ENCODE data around the gene PIF1.

The PIF1 gene

GRCh38 chr15:64780600-64781156 lies 44.8 kb downstream of the PIF1 start:
- H3K4me1 ChIP-seq (ENCODE audit: low read depth, poor library complexity, severe bottlenecking) = no peaks in the 10 kb centered on the region
- no peak overlapping the region for H3K27ac ChIP-seq

GRCh38 chr15:64779630-64780029 lies 45.8 kb downstream of the PIF1 start:
- Histone ChIP-seq H3K27me3 (ENCODE audit: insufficient read depth, low read depth) (no peaks in the 10 kb centered on the region), H3K4me1 (ENCODE audit: low read depth, poor library complexity, severe bottlenecking) (no peaks in the 10 kb centered on the region), H2AFZ (ENCODE audit: low read depth) (no peak overlapping the region), H3K4me2 (no peak overlapping the region), H3K9ac (no peak overlapping the region), H3K4me3 (IDR thresholded peaks at IDR 0.05; ENCODE audit: insufficient read depth, low read depth, low read length) (no peak overlapping the region), H3K36me3 (ENCODE audit: insufficient read depth) (no peaks in the 10 kb centered on the region), H3K79me2 (ENCODE audit: insufficient read depth, low read depth) (no peaks in the 10 kb centered on the region), H4K20me1 (ENCODE audit: insufficient read depth) (no peaks in the 10 kb centered on the region), H3K27ac (no peak overlapping the region)
- no peak for TF ChIP-seq CTCF (conservative IDR thresholded peaks at IDR 0.05; ENCODE audit: low read depth, low read length)

More at GRCh38 chr15:64780600-64781156, 44.8 kb downstream of the PIF1 start:
- no peaks in the 10 kb centered on the region for H4K20me1 ChIP-seq (ENCODE audit: insufficient read depth)
- no peak overlapping the region for H3K9ac ChIP-seq
- H3K4me2 ChIP-seq = no peak overlapping the region
- H2AFZ ChIP-seq (ENCODE audit: low read depth) = no peak overlapping the region
- no peak overlapping the region for H3K4me3 ChIP-seq (IDR thresholded peaks at IDR 0.05; ENCODE audit: insufficient read depth, low read depth, low read length)
- H3K36me3 ChIP-seq (ENCODE audit: insufficient read depth) = no peaks in the 10 kb centered on the region
- no peaks in the 10 kb centered on the region for H3K27me3 ChIP-seq (ENCODE audit: insufficient read depth, low read depth)
- TF ChIP-seq CTCF (conservative IDR thresholded peaks at IDR 0.05; ENCODE audit: low read depth, low read length) = no peak
- H3K79me2 ChIP-seq (ENCODE audit: insufficient read depth, low read depth) = no peaks in the 10 kb centered on the region

GRCh38 chr15:64779024-64779423 lies 46.4 kb downstream of the PIF1 start:
- H3K27me3 ChIP-seq (ENCODE audit: insufficient read depth, low read depth) = no peaks in the 10 kb centered on the region
- H3K4me3 ChIP-seq (IDR thresholded peaks at IDR 0.05; ENCODE audit: insufficient read depth, low read depth, low read length) = no peak overlapping the region

GRCh38 chr15:64776402-64776786 lies 49.1 kb downstream of the PIF1 start:
- Histone ChIP-seq H3K9ac (no peak overlapping the region), H2AFZ (ENCODE audit: low read depth) (no peak overlapping the region; the same call in 1 of the 2 replicates), H4K20me1 (ENCODE audit: insufficient read depth) (no peaks in the 10 kb centered on the region), H3K4me3 (IDR thresholded peaks at IDR 0.05; ENCODE audit: insufficient read depth, low read depth, low read length) (no peak overlapping the region), H3K4me2 (no peak overlapping the region; the same call in 1 of the 2 replicates), H3K4me1 (ENCODE audit: low read depth, poor library complexity, severe bottlenecking) (no peaks in the 10 kb centered on the region), H3K79me2 (ENCODE audit: insufficient read depth, low read depth) (no peaks in the 10 kb centered on the region), H3K27ac (no peak overlapping the region), H3K27me3 (ENCODE audit: insufficient read depth, low read depth) (no peaks in the 10 kb centered on the region), H3K36me3 (ENCODE audit: insufficient read depth) (no peaks in the 10 kb centered on the region)
- TF ChIP-seq CTCF (conservative IDR thresholded peaks at IDR 0.05; ENCODE audit: low read depth, low read length) = no peak

More at GRCh38 chr15:64779024-64779423, 46.4 kb downstream of the PIF1 start:
- no peak overlapping the region for H3K9ac ChIP-seq
- no peak overlapping the region for H3K4me2 ChIP-seq
- H3K4me1 ChIP-seq (ENCODE audit: low read depth, poor library complexity, severe bottlenecking) = no peaks in the 10 kb centered on the region
- no peaks in the 10 kb centered on the region for H3K79me2 ChIP-seq (ENCODE audit: insufficient read depth, low read depth)
- H2AFZ ChIP-seq (ENCODE audit: low read depth) = no peak overlapping the region
- no peak overlapping the region for H3K27ac ChIP-seq
- H4K20me1 ChIP-seq (ENCODE audit: insufficient read depth) = no peaks in the 10 kb centered on the region
- TF ChIP-seq CTCF (conservative IDR thresholded peaks at IDR 0.05; ENCODE audit: low read depth, low read length) = no peak
- no peaks in the 10 kb centered on the region for H3K36me3 ChIP-seq (ENCODE audit: insufficient read depth)
